Measurements from ENCODE around the gene SH3TC1.

GRCh38 chr4:8217871-8218270 is 18.8 kb downstream of the SH3TC1 start:
- no peak for TF ChIP-seq ZNF274 (IDR thresholded peaks at IDR 0.05; ENCODE audit: low read depth, low read length)
- no peak for TF ChIP-seq YY1 (IDR thresholded peaks at IDR 0.05; ENCODE audit: insufficient read depth, insufficient read length)

Data from NT2/D1 (cell line).